DMS79 (cell line): ENCODE data around the gene NOC2L.
A peak's percentile ranks its signal among the peaks of the same experiment; 100 is the strongest.

ENCODE experiments used
- DNase-seq: peaks from one replicate; lab custom pipeline; 2025; lab: John Stamatoyannopoulos, UW

Gene NOC2L

GRCh38 chr1:916173-917075 lies 42.6 kb downstream of the NOC2L start:
- DNase-seq: no peak

GRCh38 chr1:915295-916172 lies 43.5 kb downstream of the NOC2L start:
- DNase-seq: no peak

- DNase-seq: no peak
Measured at GRCh38 chr1:914891-915280, 44.2 kb downstream of the NOC2L start.

GRCh38 chr1:914131-914890 lies 44.7 kb downstream of the NOC2L start:
- no peak for DNase-seq

GRCh38 chr1:913491-914130 lies 45.4 kb downstream of the NOC2L start:
- no peak for DNase-seq

GRCh38 chr1:912740-913301 lies 46.2 kb downstream of the NOC2L start:
- DNase-seq: no peak

- DNase-seq: no peak
Measured at GRCh38 chr1:911875-912739, 46.9 kb downstream of the NOC2L start.

GRCh38 chr1:910881-911721 lies 48.0 kb downstream of the NOC2L start:
- DNase-seq: no peak

- DNase-seq: no peak
Measured at GRCh38 chr1:910311-910880, 48.7 kb downstream of the NOC2L start.

- no peak for DNase-seq
Measured at GRCh38 chr1:909861-910310, 49.2 kb downstream of the NOC2L start.

GRCh38 chr1:908661-909060 lies 50.4 kb downstream of the NOC2L start:
- DNase-seq: no peak

- no peak for DNase-seq
Measured at GRCh38 chr1:907611-908451, 51.2 kb downstream of the NOC2L start.

GRCh38 chr1:906600-907420 lies 52.2 kb downstream of the NOC2L start:
- no peak for DNase-seq

- no peak for DNase-seq
Measured at GRCh38 chr1:905811-906599, 53.1 kb downstream of the NOC2L start.

GRCh38 chr1:905071-905749 lies 53.8 kb downstream of the NOC2L start:
- peak; percentile 42 for DNase-seq
